Liver (tissue), 5 donors: Measurements from ENCODE around the gene SOD1. TPM values are rescaled to one million over a fixed set of nuclear protein-coding genes. Genes with fewer than 3 reads are reported as not detected.

ENCODE experiments used
- polyA plus RNA-seq, 2 donors: library from polyadenylated mRNA; stranded (reverse) in 1 of 2; unstranded in 1 of 2; fragments of 200-250 nt in 1 of 2; fragments of >200 nt in 1 of 2; fragmentation: Nextera tagmentation in 1 of 2; extraction: Ambion mirVana in 1 of 2; gene quantifications; one replicate each; pipeline versions ENCODE4 v1.2.1 to v1.2.3, GENCODE V29; 2013 to 2015
- small RNA-seq: library from RNA; depleted of rRNA; stranded (forward); fragments of <200 nt; gene quantifications from one replicate; pipeline ENCODE3, GENCODE V24; 2014
- total RNA-seq, 2 donors: library from RNA; depleted of rRNA; stranded (reverse); fragments of >200 nt; gene quantifications; one replicate each; pipeline ENCODE4 v1.2.3, GENCODE V29; 2014
- donor health status: healthy.
- donor health status: healthy.
- donor health status: healthy.

SOD1 gene
- total and polyA plus RNA-seq, 4 donors: 129 to 1,258 (median 658) TPM

Small RNA genes within 50 kb of the gene (small RNA-seq; reads per million reads assigned to genes)
- gene RF01241: not detected

Other genes with a start within 250 kb of the SOD1 start
- gene SCAF4, start 72.4 kb downstream of the SOD1 start, total RNA-seq: 10 to 100 TPM; 10.1 to 11.1 TPM
- gene SCAF4, start 72.4 kb downstream of the SOD1 start, polyA plus RNA-seq: 1 to 10 TPM; 7.1 to 8.4 TPM
- under 1 TPM; 0.42 to 0.92 TPM for gene HUNK, start 213.3 kb downstream of the SOD1 start, total RNA-seq
- under 1 TPM; 0.11 to 0.17 TPM for gene HUNK, start 213.3 kb downstream of the SOD1 start, polyA plus RNA-seq